NK-92 treated with Interleukin-12 subunit alpha and Interleukin-12 subunit beta, amount 100 ng/mL, for 24 hours (cell line): ENCODE results near the gene HAUS1.

ENCODE experiments used
- DNase-seq: peaks from one replicate; lab custom pipeline; 2025; lab: John Stamatoyannopoulos, UW

Gene HAUS1, protein sequence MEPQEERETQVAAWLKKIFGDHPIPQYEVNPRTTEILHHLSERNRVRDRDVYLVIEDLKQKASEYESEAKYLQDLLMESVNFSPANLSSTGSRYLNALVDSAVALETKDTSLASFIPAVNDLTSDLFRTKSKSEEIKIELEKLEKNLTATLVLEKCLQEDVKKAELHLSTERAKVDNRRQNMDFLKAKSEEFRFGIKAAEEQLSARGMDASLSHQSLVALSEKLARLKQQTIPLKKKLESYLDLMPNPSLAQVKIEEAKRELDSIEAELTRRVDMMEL

DNA sequence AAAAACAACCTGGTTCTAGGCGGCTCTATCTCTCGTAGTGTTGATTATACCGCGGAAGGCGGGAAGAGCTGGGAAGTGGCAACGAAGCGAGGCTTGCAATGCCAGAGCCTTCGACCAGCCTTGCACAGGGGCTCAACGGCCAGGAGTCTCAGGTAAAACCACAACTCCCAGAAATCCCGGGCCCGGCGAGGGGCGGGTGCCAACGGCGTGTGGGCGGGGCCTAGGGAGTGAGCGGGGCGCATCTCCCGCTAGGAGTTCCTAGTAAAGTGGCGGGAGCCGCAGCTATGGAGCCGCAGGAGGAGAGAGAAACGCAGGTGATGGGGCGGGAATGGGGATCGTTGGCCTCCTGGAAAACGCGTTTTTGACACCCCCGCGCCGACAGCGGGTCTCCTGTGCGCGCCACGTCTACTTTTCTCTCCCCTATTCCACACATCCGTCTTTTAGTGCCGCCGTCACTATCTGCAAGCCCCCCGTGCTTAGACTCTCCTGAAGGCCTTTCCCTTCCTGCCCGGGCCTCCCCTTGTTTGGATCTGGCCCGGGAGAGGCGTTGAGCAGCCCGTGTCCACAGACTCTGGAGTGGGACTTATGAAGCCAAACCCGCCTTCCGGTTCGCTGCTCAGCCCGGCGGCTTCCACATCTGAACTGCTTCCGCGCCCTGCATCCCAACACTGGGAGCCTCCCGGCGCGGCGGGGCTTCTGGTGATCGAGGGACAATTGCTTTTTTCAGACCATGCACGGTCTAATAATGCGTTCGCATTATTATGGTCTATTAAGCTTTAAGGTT is at the start of gene HAUS1:
Gene HAUS1, plus strand, starts transcription at position 258 of the 784 bp plus-strand sequence. Its CDS starts 27 bp downstream, at position 285.
- peak; percentile 72 for DNase-seq

DNA sequence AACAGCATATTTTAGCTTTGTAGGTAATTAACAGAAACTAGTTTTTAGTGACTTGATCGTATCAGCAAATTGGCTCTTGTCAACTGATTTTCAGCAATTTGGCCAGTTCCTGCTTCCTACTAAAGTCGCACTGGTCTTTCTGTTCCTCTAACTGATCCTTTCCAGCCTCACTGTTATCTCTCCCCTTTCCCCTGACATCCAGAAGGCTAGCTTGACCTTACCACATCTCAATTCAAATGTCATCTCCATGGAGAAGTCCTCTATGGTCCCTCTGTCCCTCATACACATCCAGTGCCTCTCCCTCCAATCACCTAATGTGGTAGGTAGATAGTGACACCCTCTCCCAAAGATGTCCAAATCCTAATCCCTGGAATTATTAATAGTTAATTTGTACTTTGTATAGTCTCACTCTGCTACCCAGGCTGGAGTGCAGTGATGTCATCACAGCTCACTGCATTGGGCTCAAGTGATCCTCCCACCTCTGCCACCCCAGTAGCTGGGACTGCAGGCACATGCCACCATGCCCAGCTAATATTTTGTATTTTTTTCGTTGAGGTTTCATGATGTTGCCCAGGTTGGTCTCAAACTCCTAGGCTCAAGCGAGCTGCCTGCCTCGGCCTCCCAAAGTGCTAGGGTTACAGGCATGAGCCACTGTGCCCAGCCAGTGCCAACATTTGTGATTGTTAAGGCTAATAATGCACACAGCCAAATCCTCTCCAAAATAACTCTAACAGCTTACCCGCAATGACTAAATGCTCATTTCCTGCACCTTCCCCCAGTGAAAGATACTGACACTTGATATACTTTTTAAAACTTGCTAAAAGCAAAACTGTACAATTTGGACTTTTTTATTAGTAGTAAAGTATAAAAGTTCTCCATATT is 49.0 kb upstream of the HAUS1 start:
- peak; percentile 36 for DNase-seq

DNA sequence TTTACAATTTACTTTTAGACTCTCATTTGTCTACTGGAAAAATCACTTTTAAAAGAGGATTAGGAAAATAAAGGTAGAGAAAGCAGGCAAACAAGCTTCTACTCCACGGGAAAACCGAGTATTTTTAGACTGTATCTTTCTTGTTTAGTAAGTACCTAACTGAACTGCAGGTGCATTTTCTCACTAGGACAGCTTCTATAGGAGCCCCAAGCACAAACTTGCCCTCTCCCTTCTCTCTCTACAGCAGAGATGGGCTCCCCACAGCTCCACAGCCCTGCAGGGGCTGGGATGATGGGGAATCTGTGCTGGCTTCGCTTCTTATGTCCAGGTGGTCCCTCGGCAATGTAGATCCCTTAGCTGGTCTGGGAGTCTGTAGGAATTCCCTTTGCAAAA is 48.4 kb upstream of the HAUS1 start:
- DNase-seq, result no peak

DNA sequence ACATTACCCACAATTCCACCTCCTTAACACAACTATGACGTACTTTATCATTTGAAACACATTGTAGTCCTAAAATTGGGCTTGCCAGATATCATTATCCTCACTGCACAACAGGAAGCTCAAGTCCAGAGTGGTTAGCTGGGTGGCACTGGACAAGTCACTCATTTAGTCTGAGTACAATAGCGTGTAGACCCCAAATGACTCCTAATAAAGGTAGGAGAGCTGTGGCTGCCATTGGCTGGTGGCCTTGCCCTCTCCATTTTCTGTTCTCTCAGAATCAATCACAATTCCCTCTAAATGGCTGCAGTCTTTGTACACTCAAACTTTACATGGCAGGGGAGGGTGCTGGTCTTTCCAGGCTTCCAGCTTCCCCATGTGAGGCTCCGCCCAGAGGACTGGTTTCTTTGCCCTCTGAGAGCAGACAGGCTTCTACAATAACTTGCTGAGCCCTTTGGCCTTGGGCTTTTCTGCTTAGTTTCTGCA is 43.8 kb upstream of the HAUS1 start:
- DNase-seq, result no peak

DNA sequence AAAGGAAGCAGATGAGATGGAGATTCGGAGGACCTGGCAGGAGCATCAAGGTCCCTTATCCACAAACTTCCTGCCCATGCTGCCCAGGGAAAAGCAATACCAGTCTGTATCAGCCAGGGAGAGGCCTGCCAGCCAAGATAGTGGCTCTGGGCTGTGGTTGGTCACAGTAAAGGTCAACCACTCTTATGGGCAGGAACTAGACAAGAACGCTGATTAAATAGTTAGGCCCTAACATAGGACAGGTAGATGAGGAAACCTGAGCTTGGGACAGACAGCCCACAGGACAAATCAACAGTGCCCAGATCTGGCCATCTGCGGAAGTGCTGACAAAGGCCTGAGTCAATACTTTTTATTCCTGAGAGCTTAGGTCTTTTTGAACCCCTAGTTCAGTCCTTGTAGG is 42.8 kb upstream of the HAUS1 start:
- no peak for DNase-seq

DNA sequence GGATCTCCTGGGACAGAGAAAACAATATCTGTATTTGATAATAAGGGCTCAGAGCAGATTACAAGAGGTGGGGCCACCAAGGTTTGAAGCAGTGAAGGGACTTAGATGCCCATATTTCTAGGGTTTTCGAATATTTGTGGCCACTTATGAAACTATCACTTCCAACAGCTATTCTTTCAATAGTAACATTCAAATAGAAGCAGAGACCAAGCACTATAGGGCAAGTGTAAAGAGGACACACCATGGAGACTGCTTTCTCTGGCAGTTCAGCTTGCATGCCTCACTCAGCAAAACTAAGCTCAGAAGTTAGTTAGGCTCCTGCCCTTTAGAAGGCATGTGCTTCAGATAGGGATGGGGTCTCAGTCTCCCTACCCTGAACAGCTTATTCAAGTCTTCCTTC is 42.4 kb upstream of the HAUS1 start:
- DNase-seq, result no peak

DNA sequence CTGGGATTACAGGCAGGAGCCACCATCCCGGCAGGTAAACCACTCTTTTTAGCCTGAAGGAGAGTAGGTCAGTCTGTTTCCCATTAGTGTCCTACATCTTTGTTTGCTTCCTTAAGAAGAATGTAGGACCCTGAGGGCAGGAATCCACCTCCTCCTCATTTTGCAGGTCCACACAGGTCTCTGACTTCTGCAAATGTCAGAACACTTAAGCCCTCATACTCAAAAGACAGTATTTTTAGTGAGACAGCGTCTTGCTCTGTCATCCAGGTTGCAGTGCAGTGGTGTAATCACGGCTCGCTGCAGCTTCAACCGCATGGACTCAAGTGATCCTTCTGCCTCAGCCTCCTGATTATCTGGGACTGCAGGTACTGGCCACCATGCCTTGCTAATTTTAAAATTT is 41.4 kb upstream of the HAUS1 start:
- DNase-seq, result no peak

DNA sequence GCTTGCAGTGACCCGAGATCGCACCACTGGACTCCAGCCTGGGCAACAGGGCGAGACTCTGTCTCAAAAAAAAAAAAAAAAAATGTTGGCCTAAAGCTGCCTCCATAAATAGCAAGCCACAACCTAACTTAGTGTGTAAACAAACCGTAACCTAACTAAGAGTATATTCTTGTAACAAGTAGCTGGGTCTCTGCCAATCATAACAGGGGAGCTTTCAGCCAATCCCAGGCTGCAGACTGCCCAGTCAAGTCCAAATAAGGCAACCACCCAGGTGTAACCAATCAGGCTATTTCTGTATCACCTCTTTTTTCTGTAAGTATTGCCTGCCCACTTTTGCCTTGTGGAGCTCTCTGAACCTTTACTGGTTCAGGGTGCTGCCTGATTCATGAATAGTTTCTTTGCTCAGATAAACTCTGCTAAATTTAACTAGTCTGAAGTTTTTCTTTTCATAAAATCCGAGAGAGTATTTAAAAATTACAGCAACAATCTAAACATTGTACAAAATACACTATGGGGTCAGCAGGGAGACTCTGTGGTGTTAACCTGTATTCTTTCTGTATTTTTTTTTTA is 36.7 kb upstream of the HAUS1 start:
- DNase-seq, result no peak

DNA sequence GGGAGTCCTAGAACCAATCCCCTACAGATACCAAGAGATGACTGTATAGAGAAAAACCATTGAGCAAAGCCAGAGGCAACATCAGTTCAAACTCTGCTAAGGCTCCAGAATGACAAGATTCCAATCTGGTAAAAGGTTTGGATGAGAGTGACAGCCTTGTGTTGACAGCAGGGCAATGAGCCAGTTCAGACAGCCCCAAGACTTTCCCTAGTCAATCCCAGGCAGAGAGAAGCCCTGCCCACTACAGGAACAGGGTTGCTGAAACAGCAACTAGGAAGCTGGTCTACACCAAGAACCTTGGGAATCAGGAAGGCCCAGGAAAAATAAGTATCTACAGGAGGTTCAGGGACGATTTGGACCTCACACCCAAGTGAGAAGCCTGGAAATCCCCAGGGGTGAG is 35.4 kb upstream of the HAUS1 start:
- DNase-seq, result no peak

DNA sequence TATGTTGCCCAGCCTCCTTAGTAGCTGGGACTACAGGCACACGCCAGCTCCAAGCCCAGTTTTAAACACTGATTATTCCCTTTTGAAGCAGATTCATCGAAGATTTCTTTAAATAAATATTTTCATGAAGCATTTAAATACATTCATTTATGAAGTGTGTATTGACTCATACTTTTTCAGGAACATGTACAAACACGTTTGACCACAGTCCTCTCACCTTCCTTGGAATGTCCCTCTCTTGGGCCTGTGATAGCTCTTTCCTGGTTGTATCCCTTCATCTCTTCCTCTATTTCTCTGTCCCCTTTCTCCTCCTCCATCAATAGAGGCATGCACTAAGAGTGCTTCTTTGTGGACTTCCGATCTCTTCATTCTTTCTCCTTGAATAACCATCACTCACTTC is 34.7 kb upstream of the HAUS1 start:
- no peak for DNase-seq

DNA sequence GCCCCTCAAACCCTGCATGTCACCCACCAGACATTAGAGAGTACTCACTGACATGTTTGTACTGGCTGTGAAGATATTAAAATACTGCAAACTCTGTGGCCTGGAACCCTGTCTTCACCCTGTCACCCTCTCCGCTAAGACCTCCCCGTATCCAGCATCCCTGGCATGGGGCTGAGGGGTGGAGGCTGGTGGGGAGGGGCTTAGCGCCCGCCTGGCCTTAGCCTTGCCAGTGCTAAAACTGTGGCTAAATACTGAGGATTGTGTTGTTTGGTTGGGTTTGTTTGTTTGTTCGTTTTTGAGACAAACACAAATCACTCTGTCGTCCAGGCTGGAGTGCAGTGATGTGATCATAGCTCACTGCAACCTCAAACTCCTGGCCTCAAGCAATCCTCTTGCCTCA is 34.0 kb upstream of the HAUS1 start:
- DNase-seq, result no peak

DNA sequence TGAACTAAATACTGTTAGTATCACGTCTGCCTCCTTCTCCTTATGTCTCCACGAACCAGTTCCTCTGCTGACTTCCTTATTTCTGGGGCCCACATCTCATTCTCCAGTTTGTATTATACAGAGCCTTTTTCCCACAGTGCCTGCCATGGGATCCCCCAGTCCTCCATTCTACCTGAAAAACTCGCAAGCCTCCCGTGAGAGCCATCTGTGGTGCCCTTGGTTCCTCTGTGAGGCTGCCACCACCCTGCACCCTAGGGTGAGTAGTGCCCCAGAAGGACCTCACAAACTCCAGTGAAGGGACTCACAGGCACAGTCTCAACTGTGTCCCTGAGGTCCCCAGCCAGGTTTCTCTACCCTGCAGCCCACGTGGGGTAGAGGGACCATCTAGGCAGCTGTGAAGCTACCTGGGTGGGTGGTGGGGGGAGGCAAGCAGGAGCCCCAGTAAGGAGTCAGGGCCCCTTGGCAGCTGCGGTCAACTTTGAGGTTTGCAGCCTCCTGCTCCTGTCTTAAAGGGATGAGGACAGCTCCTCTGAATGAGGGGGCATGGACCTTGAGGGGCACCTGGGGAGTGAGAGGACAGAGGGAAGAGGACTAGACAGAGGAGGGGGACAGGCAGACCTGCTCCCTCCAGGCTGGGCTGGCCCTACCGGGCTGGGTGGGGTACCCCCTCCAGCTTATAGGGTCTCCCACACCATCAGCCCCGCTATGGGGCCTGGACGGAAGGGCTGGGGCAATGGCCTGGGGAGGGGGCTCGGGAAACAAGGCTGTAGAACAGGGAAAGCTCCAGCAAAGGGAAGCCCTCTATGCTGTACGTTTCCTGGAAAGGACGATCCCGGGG is 33.2 kb upstream of the HAUS1 start:
- no peak for DNase-seq

DNA sequence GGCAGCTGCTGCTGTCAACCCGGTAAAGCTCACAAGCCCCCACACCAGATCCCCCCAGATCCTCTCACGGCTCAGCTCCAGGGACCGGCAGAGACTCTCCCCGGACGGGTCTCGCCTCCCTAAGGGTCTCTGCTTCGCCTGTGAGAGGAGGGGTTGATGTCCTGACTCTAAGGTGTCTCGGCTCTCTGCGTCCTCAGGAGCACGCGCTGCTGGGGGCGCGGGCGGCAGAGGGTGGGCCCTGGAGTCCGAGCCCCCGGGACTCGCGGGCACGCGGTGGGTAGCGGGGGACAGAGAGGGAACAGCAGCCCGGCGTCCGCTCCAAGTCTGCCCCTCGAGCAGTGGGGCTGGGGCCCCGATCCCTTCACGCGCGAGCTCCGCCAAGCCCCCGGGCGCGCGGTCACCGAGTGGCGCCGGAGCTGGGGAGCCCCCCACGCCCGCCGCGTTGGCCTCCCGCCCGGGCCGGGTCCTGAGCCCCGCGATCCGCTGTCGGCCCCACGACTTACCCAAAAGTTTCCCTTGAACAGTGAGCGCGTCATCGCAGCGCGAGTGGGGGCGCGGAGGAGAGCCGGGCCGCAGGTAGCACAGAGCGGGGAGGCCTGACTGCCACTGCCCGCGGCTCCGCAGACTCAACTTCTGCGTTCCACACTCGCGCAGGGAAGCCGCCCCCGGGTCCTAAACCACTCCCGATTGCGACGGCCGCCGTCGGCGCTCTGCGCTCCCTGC is 32.4 kb upstream of the HAUS1 start, which contains the start of gene PSTPIP2:
Gene PSTPIP2, minus strand, starts transcription at position 608 of the 723 bp plus-strand sequence. Its CDS starts 72 bp downstream, at position 536.
- peak; percentile 30 for DNase-seq

DNA sequence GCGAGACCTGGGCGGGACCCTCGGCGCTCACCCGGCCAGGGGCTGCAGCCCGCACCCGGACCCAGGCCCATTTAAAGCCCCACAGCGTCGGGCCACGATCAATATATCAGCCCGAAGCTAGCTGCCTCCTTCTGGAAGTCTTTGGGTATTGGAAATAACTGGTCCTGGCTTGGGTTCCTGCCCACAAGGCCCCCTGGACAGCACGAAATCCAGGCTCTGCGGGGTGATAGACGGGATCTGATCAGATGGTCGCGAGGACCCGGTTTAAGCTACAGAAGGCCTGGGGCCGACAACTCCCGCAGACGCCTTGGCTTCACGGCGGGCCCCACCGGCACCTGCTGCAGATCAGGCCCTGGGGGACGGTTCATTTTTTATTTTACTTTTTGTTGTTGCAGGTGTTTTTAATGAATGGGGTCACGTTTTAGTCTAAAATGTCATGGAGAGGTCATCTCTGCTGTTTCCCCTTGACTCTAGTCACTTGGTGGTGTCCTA is 31.8 kb upstream of the HAUS1 start:
- no peak for DNase-seq

DNA sequence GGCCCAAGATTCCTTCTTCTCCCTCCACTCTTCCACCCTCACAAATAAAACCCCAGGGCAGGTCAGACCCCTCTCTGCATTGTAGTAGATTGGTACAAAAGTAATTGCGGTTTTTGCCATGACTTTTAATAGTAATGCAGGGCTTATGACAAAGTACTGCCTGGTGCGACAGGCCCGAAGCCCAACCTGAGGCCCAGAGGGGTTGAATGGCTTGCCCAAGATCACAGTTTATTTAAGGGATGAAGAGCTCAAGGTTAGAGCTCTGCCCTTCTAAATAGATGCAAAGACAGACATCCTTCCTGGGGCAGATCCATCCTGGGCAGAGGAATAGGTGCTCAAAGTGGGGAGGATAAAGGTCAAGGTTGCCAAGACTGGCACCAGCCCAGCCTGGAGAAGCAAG is 31.2 kb upstream of the HAUS1 start:
- DNase-seq, result no peak

DNA sequence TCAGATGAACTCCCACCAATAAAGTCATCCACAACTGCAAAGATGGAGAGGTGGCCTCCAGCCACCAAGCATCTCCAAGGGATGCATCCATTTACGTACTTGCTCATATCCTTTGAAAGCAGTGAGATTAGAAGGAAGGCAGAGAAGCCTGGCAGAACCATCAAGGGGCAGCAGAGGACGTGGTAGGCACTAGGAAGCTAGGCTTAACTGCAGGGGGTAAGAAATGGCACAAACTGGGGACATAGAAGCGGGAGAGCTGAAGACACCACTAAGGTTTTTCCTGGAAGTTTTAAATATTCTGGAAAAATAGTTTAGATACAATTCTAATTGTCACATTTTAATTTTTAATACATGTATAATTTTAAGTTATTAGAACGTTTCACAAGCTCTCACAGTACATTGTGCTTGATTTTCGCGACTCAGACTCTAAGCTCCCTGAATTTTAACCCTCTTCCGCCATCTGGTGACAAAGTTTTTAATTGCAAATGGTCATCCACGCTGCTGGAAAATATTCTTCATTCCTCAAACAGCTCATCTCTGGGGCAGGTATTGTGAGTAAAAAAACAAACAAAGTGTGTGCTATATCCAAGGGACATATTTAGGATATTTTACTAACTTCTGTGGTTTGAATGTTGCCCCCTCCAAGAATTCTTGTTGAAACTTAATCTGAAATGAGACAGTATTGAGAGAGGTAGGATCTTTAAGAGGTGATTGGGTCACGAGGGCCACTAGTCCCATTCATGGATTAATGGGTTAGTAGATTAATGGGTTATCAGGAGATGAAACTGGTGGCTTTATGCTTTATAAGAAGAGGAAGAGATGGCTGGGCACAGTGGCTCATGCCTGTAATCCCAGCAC is 30.5 kb upstream of the HAUS1 start:
- DNase-seq, result no peak

DNA sequence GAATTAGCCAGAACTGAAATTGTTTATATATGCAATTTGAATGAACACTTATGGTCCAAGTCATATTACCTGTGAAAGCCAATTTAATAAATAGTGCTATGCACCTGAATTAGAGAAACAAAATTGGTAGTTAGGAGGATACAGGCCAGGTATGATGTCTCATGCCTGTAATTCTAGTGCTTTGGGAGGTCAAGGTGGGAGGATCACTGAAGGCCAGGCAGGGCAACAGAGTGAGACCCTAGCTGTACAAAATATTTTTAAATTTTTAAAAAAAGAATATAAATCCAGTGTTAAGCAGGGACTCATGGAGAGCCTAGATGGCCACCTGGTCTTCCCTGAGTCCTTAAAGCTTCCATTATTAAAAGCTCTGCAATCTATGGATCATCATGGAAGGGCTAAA is 24.8 kb upstream of the HAUS1 start:
- DNase-seq, result no peak

DNA sequence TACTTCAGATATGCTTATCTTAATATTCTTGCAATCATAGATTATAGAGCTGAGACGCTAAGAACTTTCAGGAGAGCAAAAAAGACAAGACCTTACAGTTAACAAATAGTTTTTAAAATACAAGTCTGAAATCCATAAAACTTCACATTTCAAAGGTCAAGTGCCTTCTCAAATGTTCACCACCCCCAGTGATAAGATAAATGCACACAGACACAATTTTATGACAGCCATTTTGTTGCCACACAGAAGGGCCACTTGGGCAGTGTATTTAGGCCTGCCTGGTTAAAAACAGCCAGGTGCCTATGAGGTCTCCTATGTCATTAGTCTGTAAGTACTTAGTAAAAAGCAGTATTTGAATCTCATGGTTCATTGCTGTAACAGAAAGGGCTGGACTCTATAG is 24.0 kb upstream of the HAUS1 start:
- DNase-seq, result no peak

DNA sequence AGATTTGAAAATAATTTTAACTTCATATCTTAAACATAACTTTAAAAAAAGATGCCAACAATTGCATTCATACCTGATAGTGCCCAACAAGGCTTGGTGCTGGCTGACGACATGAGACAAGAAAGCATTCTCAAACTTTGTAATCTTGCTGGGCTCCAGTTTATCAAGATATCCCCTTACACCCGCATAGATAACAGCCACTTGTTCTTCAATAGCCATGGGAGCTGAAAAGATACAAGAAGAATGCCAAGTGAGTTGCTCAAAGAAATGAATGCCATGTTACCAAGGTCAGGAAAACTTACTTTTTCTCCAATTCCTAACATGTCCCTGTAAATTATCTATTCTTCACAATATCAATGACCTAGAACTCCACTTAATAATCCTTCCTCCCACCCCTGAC is 19.8 kb upstream of the HAUS1 start:
- DNase-seq, result no peak
